Fibroblast of mammary gland (primary cell): Measurements from ENCODE around the gene PAH.

Source experiments
- DNase-seq: peaks from one replicate; pipeline ENCODE4 v3.0.0-alpha.2; 2010; ENCODE audit warnings: low read depth
- H3K4me3 ChIP-seq: 2 replicates; pipeline ENCODE4 v1.5.1; 2011; ENCODE audit warnings: low read depth, mild to moderate bottlenecking, low read length, moderate library complexity; ENCODE audit not compliant: control insufficient read depth
- CTCF ChIP-seq: conservative IDR thresholded peaks from 2 replicates; pipeline ENCODE4 v1.5.1; 2011; ENCODE audit warnings: low read depth, low read length, inconsistent platforms; ENCODE audit not compliant: control insufficient read depth, insufficient read depth

The PAH gene

GRCh38 chr12:102873077-102873476 is 44.0 kb downstream of the PAH start:
- H3K4me3 ChIP-seq = no peak overlapping the region
- no peak for TF ChIP-seq CTCF
- no peak for DNase-seq

- DNase-seq = no peak
- no peak for TF ChIP-seq CTCF
- no peak overlapping the region for H3K4me3 ChIP-seq
These were observed 46.0 kb downstream of the PAH start for GRCh38 chr12:102871014-102871413.

- H3K4me3 ChIP-seq = no peak overlapping the region
- TF ChIP-seq CTCF = no peak
- no peak for DNase-seq
These were observed 47.5 kb downstream of the PAH start for GRCh38 chr12:102869571-102869970.

- no peak for DNase-seq
- H3K4me3 ChIP-seq = no peak overlapping the region
- TF ChIP-seq CTCF = no peak
These were observed 51.0 kb downstream of the PAH start for GRCh38 chr12:102865821-102866615.

GRCh38 chr12:102862486-102862885 is 54.6 kb downstream of the PAH start:
- DNase-seq = no peak
- no peak overlapping the region for H3K4me3 ChIP-seq
- TF ChIP-seq CTCF = no peak

GRCh38 chr12:102851246-102851645 is 65.8 kb downstream of the PAH start:
- TF ChIP-seq CTCF = no peak
- DNase-seq = no peak
- no peak overlapping the region for H3K4me3 ChIP-seq
